ENCODE results near the gene RAB34.
"Not testable (repeated sequence)": the region's sequence is repeated elsewhere in the genome, so short reads cannot be mapped to it uniquely, and the experiment has no call there.

Gene RAB34

GRCh38 chr17:28724500-28725165 is 7.0 kb upstream of the RAB34 start:
- TF ChIP-seq CTCF (IDR thresholded peaks at IDR 0.05; ENCODE audit: borderline replicate concordance, insufficient read depth, low read depth, low read length) = no peak
- peak overlapping the region; percentile 83 for H3K4me3 ChIP-seq (ENCODE audit: low read depth, low read length)

- not testable (repeated sequence) for H3K4me3 ChIP-seq (ENCODE audit: low read depth, low read length)
These were observed 6.3 kb upstream of the RAB34 start for GRCh38 chr17:28723836-28724499.

- peak overlapping the region; percentile 85 for H3K4me3 ChIP-seq (ENCODE audit: low read depth, low read length)
- no peak for TF ChIP-seq CTCF (IDR thresholded peaks at IDR 0.05; ENCODE audit: borderline replicate concordance, insufficient read depth, low read depth, low read length)
These were observed 5.6 kb upstream of the RAB34 start for GRCh38 chr17:28723159-28723835.

- H3K4me3 ChIP-seq (ENCODE audit: low read depth, low read length) = peak overlapping the region; percentile 85
These were observed 4.9 kb upstream of the RAB34 start for GRCh38 chr17:28722417-28723158.

GRCh38 chr17:28720997-28721329 is 3.3 kb upstream of the RAB34 start:
- H3K4me3 ChIP-seq (ENCODE audit: low read depth, low read length) = peak overlapping the region; percentile 85

More at GRCh38 chr17:28722417-28723158, 4.9 kb upstream of the RAB34 start:
- no peak for TF ChIP-seq CTCF (IDR thresholded peaks at IDR 0.05; ENCODE audit: borderline replicate concordance, insufficient read depth, low read depth, low read length)

GRCh38 chr17:28720247-28720996 is 2.8 kb upstream of the RAB34 start:
- 0 out of 2 replicates have a peak, but pooled peaks have one; percentile 1 for TF ChIP-seq CTCF (IDR thresholded peaks at IDR 0.05; ENCODE audit: borderline replicate concordance, insufficient read depth, low read depth, low read length)
- peak overlapping the region; percentile 85 for H3K4me3 ChIP-seq (ENCODE audit: low read depth, low read length)

- H3K4me3 ChIP-seq (ENCODE audit: low read depth, low read length) = peak overlapping the region; percentile 52
- TF ChIP-seq CTCF (IDR thresholded peaks at IDR 0.05; ENCODE audit: borderline replicate concordance, insufficient read depth, low read depth, low read length) = no peak
These were observed 1.4 kb upstream of the RAB34 start for GRCh38 chr17:28719021-28719433.
